Effector CD8-positive, alpha-beta T cell (primary cell): ENCODE data around the gene HSPA1A.
"Not testable (repeated sequence)": the region's sequence is repeated elsewhere in the genome, so short reads cannot be mapped to it uniquely, and the experiment has no call there.

Experiments used
- DNase-seq: peaks from one replicate; lab custom pipeline; 2025; lab: John Stamatoyannopoulos, UW

The HSPA1A gene

DNA sequence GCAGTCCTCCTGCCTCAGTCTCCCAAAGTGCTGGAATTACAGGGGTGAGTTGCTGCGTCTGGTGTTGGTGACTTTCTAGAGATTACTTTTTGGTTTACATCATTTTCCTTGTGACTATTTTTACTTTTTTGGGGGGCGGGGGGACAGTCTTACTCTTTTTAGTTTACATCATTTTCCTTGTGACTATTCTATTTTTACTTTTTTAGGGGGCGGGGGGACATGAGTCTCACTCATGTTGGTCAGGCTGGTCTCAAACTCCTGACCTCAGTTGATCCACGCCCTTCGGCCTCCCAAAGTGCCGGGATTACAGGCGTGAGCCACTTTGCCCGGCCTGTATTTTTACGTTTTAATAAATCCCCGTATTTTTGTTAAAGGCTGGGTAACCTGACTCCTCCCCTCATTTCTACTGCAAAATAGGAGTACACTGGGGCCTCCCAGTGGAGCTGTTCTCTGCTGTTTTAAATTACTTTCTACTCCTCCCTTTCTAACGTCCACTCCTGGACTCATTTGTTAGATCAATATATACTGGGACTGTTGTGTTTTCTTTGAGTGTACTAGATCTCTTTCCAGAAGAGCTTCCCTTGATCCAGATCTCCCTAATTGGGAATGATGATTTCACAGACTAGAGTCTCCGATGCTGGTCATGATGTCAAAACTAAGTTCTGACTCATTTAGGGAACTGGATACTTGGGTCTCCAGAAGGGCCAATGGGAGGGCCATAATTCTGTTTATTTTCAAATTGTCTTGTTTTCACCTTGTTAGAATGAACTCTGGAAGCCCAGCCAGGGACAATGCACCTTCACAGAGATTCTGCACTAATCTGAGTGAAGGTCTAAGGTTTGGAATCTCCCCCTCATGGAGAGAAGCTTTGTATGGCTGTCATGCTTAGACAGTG is 21.4 kb downstream of the HSPA1A start:
- no peak for DNase-seq

DNA sequence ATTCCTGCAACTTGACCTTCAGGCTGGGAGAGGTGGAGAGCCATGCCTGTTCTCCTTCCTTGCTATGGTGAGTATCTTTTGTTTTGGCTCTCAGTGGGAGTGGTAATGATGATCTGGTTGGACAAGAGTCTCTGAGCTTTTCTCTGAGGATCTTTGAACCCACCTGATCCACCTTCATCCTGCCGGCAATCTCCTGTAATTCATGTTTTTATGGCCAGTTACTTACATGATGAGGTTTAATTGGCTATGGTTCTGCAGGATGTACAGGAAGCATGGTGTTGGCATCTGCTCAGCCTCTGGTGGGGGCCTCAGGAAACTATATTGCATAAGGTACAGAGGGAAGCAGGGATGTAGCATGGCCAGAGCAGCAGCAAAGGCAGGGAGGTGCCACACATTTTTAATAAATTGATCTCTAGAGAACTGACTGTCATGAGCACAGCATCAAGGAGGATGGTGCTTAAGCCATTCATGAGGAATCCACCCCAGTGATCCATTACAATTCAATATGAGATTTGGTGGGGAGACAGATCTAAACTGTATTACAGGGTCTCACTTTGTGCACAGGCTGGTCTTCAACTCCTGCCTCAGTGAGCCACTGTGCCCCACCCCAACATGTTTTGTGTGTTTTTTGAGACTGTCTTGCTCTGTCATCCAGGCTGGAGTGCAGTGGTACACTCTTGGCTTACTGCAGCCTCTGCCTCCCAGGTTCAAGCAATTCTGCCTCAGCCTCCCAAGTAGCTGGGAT is 22.2 kb downstream of the HSPA1A start:
- no peak for DNase-seq

DNA sequence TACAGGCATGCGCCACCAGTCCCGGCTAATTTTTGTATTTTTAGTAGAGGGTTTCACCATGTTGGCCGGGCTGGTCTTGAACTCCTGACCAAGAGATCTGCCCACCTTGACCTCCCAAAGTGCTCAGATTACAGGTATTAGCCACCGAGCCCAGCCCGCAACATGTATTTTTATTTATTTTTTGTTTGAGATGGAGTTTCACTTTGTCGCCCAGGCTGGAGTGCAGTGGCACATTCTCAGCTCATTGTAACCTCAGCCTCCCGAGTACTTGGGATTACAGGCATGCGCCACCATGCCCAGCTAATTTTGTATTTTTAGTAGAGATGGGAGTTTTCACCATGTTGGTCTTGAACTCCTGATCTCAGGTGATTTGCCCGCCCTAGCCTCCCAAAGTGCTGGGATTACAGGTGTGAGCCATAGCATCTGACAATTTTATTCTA is 22.8 kb downstream of the HSPA1A start:
- not testable (repeated sequence) for DNase-seq

- no peak for DNase-seq
Observed at GRCh38 chr6:31838968-31839367, 23.6 kb downstream of the HSPA1A start.

DNA sequence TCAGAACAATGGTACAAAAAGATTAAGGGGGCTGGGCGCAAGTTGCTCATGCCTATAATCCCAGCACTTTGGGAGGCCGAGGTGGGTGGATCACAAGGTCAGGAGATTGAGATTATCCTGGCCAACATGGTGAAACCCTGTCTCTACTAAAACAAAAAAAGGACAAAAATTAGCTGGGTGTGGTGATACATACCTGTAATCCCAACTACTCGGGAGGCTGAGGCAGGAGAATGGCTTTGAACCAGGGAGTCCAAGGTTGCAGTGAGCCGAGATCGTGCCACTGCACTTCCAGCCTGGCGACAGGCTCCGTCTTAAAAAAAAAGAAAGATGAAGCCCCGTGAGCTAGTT is 24.4 kb downstream of the HSPA1A start:
- not testable (repeated sequence) for DNase-seq

- no peak for DNase-seq
Observed at GRCh38 chr6:31842053-31842452, 26.7 kb downstream of the HSPA1A start.

DNA sequence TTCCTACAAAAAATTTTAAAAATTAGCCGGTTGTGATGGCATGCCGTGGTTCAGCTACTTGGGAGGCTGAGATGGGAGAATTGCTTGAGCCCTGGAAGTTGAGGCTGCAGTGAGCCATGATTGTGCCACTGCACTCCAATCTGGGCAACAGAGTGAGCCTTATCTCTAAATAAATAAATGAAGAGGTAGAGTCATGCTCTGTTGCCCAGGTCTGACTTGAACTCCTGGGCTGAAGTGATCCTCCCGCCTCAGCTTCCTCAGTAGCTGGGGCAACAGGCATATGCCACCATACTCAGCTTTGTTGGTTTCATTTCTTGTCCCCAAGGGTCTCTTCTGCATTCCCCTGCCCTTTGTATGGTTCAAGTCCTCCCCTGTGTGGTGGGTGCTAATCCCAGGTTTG is 29.2 kb downstream of the HSPA1A start:
- no peak for DNase-seq

- no peak for DNase-seq
Observed at GRCh38 chr6:31847276-31847978, 32.1 kb downstream of the HSPA1A start.

- DNase-seq: no peak
Observed at GRCh38 chr6:31850765-31851484, 35.6 kb downstream of the HSPA1A start.

- DNase-seq: no peak
Observed at GRCh38 chr6:31851485-31851832, 36.1 kb downstream of the HSPA1A start.

DNA sequence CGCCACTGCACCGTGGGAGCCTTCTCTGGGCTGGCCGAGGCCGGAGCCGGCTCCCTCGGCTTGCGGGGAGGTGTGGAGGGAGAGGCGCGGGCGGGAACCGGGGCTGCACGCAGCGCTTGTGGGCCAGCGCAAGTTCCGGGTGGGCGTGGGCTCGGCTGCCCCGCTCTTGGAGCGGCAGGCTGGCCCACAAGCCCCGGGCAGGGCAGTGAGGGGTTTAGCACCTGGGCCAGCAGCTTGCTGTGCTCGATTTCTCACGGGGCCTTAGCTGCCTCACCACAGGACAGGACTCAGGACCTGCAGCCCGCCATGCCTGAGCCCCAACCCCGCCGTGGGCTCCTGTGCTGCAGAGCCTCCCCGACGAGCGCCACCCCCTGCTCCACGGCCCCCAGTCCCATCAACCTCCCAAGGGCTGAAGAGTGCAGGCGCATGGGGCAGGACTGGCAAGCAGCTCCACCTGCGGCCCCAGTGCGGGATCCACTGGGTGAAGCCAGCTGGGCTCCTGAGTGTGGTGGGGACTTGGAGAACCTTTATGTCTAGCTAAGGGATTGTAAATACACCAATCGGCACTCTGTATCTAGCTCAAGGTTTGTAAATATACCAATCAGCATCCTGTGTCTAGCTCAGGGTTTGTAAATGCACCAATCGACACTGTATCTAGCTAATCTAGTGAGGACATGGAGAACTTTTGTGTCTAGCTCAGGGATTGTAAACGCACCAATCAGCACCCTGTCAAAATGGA is 36.8 kb downstream of the HSPA1A start:
- DNase-seq: not testable (repeated sequence)

- not testable (repeated sequence) for DNase-seq
Observed at GRCh38 chr6:31857774-31858173, 42.4 kb downstream of the HSPA1A start.

DNA sequence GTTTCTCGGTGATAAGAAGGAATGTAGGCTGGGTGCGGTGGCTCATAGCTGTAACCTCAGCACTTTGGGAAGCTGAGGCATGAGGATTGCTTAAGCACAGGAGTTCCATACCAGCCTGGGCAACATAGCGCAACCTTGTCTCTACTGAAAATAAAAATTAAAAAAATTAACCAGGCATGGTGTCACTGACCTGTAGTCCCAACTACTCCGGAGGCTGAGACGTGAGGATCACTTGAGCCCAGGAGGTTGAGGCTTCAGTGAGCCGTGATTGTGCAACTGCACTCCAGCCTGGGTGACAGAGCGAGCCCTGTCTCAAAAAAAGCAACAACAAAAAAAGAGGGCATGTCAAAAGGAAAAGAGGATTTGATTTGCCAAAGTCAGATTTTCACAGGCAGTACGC is 43.4 kb downstream of the HSPA1A start:
- no peak for DNase-seq

- no peak for DNase-seq
Observed at GRCh38 chr6:31859923-31860322, 44.6 kb downstream of the HSPA1A start.

GRCh38 chr6:31860349-31860748 is 45.0 kb downstream of the HSPA1A start:
- no peak for DNase-seq

- no peak for DNase-seq
Observed at GRCh38 chr6:31861150-31861549, 45.8 kb downstream of the HSPA1A start.

- no peak for DNase-seq
Observed at GRCh38 chr6:31861919-31862343, 46.6 kb downstream of the HSPA1A start.

DNA sequence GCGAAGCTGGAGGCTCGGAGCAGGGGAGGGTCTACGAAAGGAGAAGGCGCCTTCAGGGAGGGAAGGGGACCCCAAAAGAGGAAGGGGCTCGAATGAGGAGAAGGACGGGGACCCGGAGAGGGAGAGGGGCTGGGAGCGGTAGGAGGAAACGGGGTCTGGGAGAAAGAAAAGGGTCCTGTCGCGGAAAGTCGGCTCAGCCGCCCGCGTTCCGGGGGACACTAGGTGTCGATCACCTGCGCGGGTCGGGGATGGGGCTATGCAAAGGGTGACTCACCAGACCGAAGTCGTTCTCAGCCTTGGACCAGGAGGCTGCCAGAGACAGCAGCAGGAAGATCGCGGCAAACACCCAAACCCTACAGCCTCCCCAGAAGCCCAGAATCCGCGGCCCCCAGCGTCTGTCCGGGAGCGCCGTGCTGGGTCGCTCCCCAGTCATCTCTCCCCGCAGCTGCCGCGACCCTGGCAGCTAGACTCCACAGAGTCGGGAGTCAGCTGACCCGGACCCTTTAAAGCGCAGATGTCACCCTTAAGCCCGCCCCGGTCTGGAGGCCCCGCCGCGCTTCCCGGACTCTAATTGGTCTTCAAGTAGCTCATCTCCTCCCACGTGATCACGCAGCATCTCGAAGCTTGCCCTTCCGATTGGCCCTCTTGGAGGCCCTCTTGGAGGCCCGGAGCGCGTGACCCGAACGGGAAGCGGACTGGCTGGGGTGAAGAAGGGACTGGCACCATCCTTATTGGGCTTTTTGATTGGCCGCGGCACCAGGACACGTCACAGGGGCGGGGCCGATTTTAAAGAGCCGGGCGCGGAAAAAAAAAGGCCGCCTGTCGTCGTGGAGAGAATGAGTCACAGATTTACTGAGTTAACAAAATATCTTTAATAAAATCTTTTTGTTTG is 47.2 kb downstream of the HSPA1A start, which contains the start of gene NEU1:
Gene NEU1, minus strand, starts transcription at position 478 of the 892 bp plus-strand sequence. Its CDS starts 45 bp downstream, at position 433.
- peak; percentile 98 for DNase-seq

- DNase-seq: not testable (repeated sequence)
Observed at GRCh38 chr6:31864123-31864562, 48.8 kb downstream of the HSPA1A start.

GRCh38 chr6:31864818-31865204 is 49.5 kb downstream of the HSPA1A start:
- DNase-seq: no peak
